ENCODE data around the gene DIMT1.

Gene DIMT1

DNA sequence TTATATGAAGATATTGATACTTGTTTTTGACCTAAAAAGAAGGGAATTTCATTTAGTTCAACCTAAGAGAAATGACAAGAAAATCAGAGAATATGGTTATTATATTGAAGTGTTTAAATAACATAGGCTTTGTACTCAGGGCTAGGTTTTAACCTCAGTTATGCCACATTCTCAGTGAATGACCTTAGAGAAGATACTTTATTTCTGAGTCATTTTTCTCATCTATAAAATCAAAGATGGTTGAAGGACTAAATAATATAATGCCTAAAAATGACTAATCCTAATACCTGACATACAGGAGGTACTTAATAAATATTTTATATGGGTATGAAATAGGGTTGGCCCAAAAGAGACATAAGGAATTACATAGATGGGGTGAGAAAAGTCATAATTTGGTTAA, 32.3 kb downstream of the DIMT1 start:
- no peak for DNase-seq (ENCODE audit: low spot score)
- TF ChIP-seq, protein P1, sequence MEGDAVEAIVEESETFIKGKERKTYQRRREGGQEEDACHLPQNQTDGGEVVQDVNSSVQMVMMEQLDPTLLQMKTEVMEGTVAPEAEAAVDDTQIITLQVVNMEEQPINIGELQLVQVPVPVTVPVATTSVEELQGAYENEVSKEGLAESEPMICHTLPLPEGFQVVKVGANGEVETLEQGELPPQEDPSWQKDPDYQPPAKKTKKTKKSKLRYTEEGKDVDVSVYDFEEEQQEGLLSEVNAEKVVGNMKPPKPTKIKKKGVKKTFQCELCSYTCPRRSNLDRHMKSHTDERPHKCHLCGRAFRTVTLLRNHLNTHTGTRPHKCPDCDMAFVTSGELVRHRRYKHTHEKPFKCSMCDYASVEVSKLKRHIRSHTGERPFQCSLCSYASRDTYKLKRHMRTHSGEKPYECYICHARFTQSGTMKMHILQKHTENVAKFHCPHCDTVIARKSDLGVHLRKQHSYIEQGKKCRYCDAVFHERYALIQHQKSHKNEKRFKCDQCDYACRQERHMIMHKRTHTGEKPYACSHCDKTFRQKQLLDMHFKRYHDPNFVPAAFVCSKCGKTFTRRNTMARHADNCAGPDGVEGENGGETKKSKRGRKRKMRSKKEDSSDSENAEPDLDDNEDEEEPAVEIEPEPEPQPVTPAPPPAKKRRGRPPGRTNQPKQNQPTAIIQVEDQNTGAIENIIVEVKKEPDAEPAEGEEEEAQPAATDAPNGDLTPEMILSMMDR (IDR thresholded peaks at IDR 0.05; ENCODE audit: extremely low read depth, missing control alignments): no peak

DNA sequence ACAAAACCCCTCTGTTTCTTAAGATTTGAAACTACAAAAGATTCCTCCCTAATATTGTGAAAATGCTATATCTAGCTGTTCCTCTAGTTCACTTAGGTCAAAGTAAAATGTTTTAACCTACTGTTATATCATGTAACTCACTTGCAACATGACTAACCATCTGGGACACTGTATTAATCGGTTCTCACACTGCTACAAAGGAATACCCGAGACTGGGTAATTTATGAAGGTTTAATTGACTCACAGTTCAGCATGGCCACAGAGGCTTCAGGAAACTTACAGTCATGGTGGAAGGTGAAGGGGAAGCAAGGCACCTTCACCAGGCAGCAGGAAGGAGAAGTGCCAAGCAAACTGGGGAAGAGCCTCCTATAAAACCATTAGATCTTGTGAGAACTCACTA, 34.7 kb downstream of the DIMT1 start:
- no peak for DNase-seq (ENCODE audit: low spot score)
- TF ChIP-seq, protein P1 (IDR thresholded peaks at IDR 0.05; ENCODE audit: extremely low read depth, missing control alignments): no peak

DNA sequence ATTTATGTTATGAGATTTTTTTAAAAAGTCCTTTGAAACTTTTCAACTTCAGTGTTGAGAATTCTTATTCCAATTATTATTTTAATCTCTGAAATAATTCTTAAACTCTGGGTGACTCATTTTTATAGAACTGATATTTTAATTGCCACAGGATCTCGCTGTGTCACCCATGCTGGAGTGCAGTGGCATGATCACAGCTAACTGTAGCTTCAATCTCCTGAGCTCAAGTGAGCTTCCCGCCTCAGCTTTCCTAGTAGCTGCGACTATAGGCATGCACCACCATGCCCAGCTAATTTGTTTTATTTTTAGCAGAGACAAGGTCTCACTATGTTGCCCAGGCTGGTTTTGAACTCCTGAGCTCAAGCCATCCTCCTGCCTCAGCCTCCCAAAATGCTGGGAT, 41.0 kb downstream of the DIMT1 start:
- no peak for DNase-seq (ENCODE audit: low spot score)
- TF ChIP-seq, protein P1 (IDR thresholded peaks at IDR 0.05; ENCODE audit: extremely low read depth, missing control alignments): no peak

DNA sequence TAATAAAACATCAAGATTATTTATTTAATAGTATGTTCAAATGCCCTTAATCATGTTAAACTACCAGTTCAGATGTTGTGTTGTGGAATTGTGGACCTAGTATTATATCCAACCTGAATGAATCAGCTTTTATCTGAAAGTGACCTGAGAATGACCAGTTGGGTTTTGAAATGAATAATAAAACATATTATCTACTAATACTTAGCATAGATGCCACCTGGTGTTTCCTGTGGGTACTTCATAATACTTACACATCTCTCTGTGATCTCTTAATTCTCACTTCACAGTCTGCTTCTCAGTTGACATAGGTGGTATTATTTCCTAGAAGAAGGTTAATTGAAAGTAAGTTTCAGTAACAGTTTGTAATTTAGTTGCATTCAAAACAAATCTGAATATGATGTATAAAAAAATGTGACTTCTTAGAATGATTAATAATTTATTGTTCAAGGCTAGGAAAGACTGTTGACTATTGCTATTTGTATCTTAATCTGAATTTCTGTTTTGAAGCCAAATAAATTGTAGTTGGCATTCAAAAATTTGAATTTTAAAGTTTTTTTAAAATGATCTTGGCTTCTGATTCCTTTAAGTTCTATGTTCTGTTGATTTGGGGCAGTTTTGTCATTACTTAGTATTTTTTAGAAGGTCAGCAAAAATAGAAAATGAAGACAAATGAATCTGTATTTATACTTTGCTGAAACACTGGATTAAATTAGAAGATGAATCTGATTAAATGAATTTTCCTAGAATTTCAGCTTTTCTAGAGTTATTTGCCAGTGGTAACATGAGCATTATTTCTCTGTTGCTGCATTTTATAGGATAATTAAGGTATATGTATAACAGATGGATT, 49.5 kb downstream of the DIMT1 start:
- peak; percentile 45 for DNase-seq (ENCODE audit: low spot score)

DNA sequence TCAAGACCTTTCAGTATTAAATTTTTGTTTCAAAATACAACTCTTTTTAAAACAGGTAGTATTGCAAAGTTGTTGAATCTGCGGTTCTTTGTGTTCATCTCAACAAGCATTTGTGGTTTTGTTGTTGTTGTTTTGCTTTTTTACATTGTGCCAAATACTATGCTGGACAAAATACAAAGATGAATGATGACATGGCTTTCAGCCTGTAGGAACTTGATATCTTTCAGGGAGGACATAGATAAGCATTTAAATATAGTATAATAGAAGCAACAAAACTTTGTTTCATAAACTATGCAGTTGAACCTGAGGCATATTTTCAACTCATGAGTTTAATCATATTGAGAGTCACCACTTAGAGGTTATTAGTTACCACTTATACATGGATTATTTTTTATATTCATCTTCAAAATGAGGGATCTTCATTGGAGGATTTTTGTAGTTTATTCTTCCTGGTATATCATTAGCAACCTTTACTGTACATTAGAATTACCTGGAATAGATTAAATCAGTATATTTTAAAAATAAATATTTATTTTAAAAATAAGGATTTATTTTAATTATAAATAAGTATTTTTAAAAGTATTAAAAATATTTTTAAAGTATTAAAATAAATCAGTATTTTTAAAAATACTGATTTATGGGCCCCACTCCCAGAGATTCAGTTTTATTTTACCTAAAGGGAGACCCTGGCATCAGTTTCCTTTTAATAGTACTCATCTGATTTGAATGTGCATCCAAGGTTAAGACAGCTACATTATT, 54.8 kb downstream of the DIMT1 start:
- no peak for DNase-seq (ENCODE audit: low spot score)
- TF ChIP-seq, protein P1 (IDR thresholded peaks at IDR 0.05; ENCODE audit: extremely low read depth, missing control alignments): no peak

More for the DNA sequence above, 49.5 kb downstream of the DIMT1 start:
- TF ChIP-seq, protein P1 (IDR thresholded peaks at IDR 0.05; ENCODE audit: extremely low read depth, missing control alignments): peak; percentile 26

DNA sequence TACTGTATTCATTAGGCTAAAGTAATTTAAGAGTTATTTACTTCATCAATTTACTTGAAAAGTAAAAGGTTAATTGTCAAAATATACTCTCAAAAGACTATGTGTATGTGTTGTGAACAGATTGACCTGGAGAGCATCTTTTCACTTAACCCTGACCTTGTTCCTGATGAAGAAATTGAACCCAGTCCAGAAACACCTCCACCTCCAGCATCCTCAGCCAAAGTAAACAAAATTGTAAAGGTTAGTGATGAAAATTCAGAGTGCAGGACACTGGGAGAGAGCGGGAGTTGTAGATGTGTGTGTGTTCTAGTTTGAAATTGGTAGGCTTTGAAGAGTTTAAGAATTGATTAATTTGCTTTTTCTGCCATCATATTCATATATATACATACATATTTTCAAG, 55.8 kb downstream of the DIMT1 start:
- no peak for DNase-seq (ENCODE audit: low spot score)
- TF ChIP-seq, protein P1 (IDR thresholded peaks at IDR 0.05; ENCODE audit: extremely low read depth, missing control alignments): no peak

DNA sequence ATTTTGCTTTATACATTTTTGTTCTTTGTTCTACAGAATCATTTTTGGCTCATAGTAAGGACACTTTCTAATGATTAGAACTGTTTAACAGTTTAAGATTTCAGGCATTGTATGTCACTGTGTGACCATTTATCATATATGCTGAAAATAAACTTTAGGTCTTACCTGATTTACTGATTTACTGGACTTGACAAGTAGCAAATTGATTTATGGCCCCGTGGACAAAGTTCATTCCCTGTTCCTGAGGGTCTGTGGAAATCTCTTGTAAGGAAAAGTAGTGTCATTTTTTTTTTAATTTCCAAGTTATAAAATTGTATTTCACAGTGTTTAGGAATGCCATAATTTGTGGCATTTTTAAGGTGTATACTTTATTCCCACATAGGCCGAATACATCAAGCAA, 57.0 kb downstream of the DIMT1 start:
- no peak for DNase-seq (ENCODE audit: low spot score)
- TF ChIP-seq, protein P1 (IDR thresholded peaks at IDR 0.05; ENCODE audit: extremely low read depth, missing control alignments): no peak
